Heart left ventricle (tissue), 16 donors: Measurements from ENCODE around the gene SKA1. TPM values are rescaled to one million over a fixed set of nuclear protein-coding genes. Genes with fewer than 3 reads are reported as not detected.
"Not testable (repeated sequence)": the region's sequence is repeated elsewhere in the genome, so short reads cannot be mapped to it uniquely, and the experiment has no call there.

Source experiments
- ATAC-seq, 4 donors: fragments of 200-7000 bp; cut with Tn5 transposase; one replicate each; pipeline ENCODE4 v1.9.1; 2020 to 2022; ENCODE audit warnings: moderate library complexity in 4 of 4, mild to moderate bottlenecking in 3 of 4, moderate number of reproducible peaks in 1 of 4
- DNase-seq, 5 donors: peaks; one replicate each; pipeline ENCODE4 v3.0.0-alpha.2; 2020
- H3K27ac ChIP-seq, 12 donors: fragments of 200-600 bp; sonication (generic) in 4 of 12; one replicate each; pipeline versions ENCODE4 v1.5.0 to v1.8.0; 2016 to 2022; ENCODE audit warnings: mild to moderate bottlenecking in 2 of 12
- H3K27me3 ChIP-seq, 9 donors: fragments of 200-600 bp; sonication (generic) in 2 of 9; one replicate each; pipeline versions ENCODE4 v1.5.1 to v1.8.0; 2016 to 2022; ENCODE audit warnings: mild to moderate bottlenecking in 3 of 9
- H3K36me3 ChIP-seq, 9 donors: fragments of 200-600 bp; sonication (generic) in 2 of 9; one replicate each; pipeline versions ENCODE4 v1.5.0 to v1.8.0; 2018 to 2022; ENCODE audit warnings: mild to moderate bottlenecking in 2 of 9
- H3K4me1 ChIP-seq, 12 donors: fragments of 200-600 bp; sonication (generic) in 4 of 12; one replicate each; pipeline versions ENCODE4 v1.5.0 to v1.8.0; 2016 to 2022; ENCODE audit warnings: mild to moderate bottlenecking in 3 of 12
- H3K4me3 ChIP-seq, 12 donors: fragments of 200-600 bp; sonication (generic) in 4 of 12; one replicate each; pipeline versions ENCODE4 v1.5.0 to v1.8.0; 2017 to 2022; ENCODE audit warnings: mild to moderate bottlenecking in 9 of 12, moderate library complexity in 4 of 12
- H3K9me3 ChIP-seq, 12 donors: fragments of 200-600 bp; sonication (generic) in 4 of 12; one replicate each; pipeline versions ENCODE4 v1.5.0 to v1.8.0; 2016 to 2022; ENCODE audit warnings: mild to moderate bottlenecking in 1 of 12
- CTCF ChIP-seq, 12 donors: fragments of 200-600 bp; sonication (generic) in 4 of 12; IDR thresholded peaks; one replicate each; pipeline versions ENCODE4 v1.5.0 to v1.8.0; 2018 to 2022; ENCODE audit warnings: antibody characterized with exemption in 12 of 12, mild to moderate bottlenecking in 5 of 12
- POLR2A ChIP-seq, 2 donors: fragments of 450-650 bp; IDR thresholded peaks; one replicate each; pipeline ENCODE4 v1.6.1; 2017; ENCODE audit warnings: antibody characterized with exemption in 2 of 2, mild to moderate bottlenecking in 2 of 2, moderate library complexity in 2 of 2
- WGBS, 4 donors: extraction: QIAGEN DNeasy Blood & Tissue Kit in 2 of 4; methylation state at CpG; one replicate each; pipeline versions ENCODE4 v1.1.5 to v1.1.7; 2013 to 2018; 5-methylcytosine and 5-hydroxymethylcytosine counted together
- intact Hi-C, 10 donors: fragments of 100-400 bp; cut with DNase I; formaldehyde crosslinking; loops; one replicate each; pipeline versions ENCODE4 v1.11.1 to v1.14.2; 2022
- polyA plus RNA-seq, 2 donors: library from polyadenylated mRNA; stranded (reverse); fragments of 200-250 nt; gene quantifications; one replicate each; pipeline ENCODE4 v1.2.3, GENCODE V29; 2013
- total RNA-seq, 9 donors: library from RNA; depleted of rRNA in 2 of 9; stranded (reverse); fragments of >200 nt in 2 of 9; fragmentation: NEBNext Ultra II Directional in 3 of 9; extraction: Animal tissue kit (Norgen Biotek cat#: 25700) in 3 of 9; gene quantifications; one replicate each; pipeline versions ENCODE4 v1.1.0 to v1.2.4, GENCODE V29; 2016 to 2023
- donor health status: ischemic (EF 13 %, LVEDD 7.1; RV severe dilation, severe dysfunction).
- donor health status: healthy with polysubstance abuse.
- donor health status: DM: no; HTN: yes; CAD: no.
- donor health status: DM: no; HTN: no; CAD: no.
- donor health status: ischemic (EF 25% LVEDD 6.9; RV normal size, moderate dysfunction).
- donor health status: ischemic (EF 25% LVEDD 5.7; RV mildly dilated, moderate dysfunction).
- donor health status: healthy.
- donor health status: DM: yes; HTN: yes; CAD: no.
- donor health status: ischemic (EF 35%, LVEDD 5.7; RV mildly dilated, moderate dysfunction).
- donor health status: nonischemic (EF 11% LVEDD 7.7; RV severe dilation, severe dysfunction).
- donor health status: DM: yes; HTN: yes; CAD: no.
- donor health status: PGD.
- donor health status: ischemic (EF 29% LVEDD 5.4; RV normal size, mild dysfunction).
- donor health status: nonischemic (EF 23%, LVEDD 6.1; RV moderate dilation, normal function).

The SKA1 gene
- total and polyA plus RNA-seq, 11 donors: 0.11 to 4.4 (median 0.34) TPM; not detected in 3

- no peaks in the 10 kb centered on the region for H3K36me3 ChIP-seq
- ATAC-seq (peak in 1 of 4 donors; percentile 24), DNase-seq (no peak)
- peaks cover 0 to 10% (median 0%) of the 10 kb centered on the region in 9 donors for H3K27me3 ChIP-seq
- no peaks in the 10 kb centered on the region for H3K9me3 ChIP-seq
- H3K27ac ChIP-seq: peak overlapping the region in 1 of 12 donors; percentile 47
- H3K4me1 ChIP-seq: peaks cover 0 to 12% (median 0%) of the 10 kb centered on the region in 12 donors
- TF ChIP-seq POLR2A (IDR thresholded peaks at IDR 0.05) (no peak), CTCF (IDR thresholded peaks at IDR 0.05) (no peak)
- WGBS, 4 donors: 56 to 62% (median 57%) methylated on average over 4 of the region's 4 CpGs
- intact Hi-C loops: no loop called here
- H3K4me3 ChIP-seq: no peak overlapping the region
Measured at GRCh38 chr18:50410008-50410407, 35.2 kb downstream of the SKA1 start.

GRCh38 chr18:50410894-50411293 is 36.0 kb downstream of the SKA1 start:
- ATAC-seq: peak; percentile 61 to 92 (median 76)
- Histone ChIP-seq H3K4me3 (no peak overlapping the region), H3K36me3 (no peaks in the 10 kb centered on the region), H3K27ac (peak overlapping the region in 5 of 12 donors; percentile 9 to 47 (median 30)), H3K9me3 (no peaks in the 10 kb centered on the region), H3K4me1 (peaks cover 0 to 12% (median 0%) of the 10 kb centered on the region in 12 donors), H3K27me3 (peaks cover 0 to 10% (median 0%) of the 10 kb centered on the region in 9 donors)
- intact Hi-C loops: no loop called here
- no peak for DNase-seq
- TF ChIP-seq CTCF (IDR thresholded peaks at IDR 0.05): no peak
- no peak for TF ChIP-seq POLR2A (IDR thresholded peaks at IDR 0.05)
- WGBS, 4 donors: 8 to 20% (median 16%) methylated on average over 1 of the region's 1 CpG

- intact Hi-C loops, H3K4me3 ChIP-seq, H3K27ac ChIP-seq, ATAC-seq, H3K27me3 ChIP-seq, H3K36me3 ChIP-seq, H3K4me1 ChIP-seq, DNase-seq: not testable (repeated sequence)
- H3K9me3 ChIP-seq: peaks cover 0 to 13% (median 2%) of the 10 kb centered on the region in 12 donors
- WGBS, 4 donors: 36 to 65% (median 57%) methylated on average over 2 to 3 of the region's 3 CpGs
Measured at GRCh38 chr18:50416832-50417231, 42.0 kb downstream of the SKA1 start.

- Histone ChIP-seq H3K9me3 (peaks cover 0 to 13% (median 2%) of the 10 kb centered on the region in 12 donors), H3K4me1 (peaks cover 0 to 12% (median 0%) of the 10 kb centered on the region in 12 donors)
- H3K4me3 ChIP-seq, DNase-seq, H3K36me3 ChIP-seq, H3K27ac ChIP-seq, intact Hi-C loops, H3K27me3 ChIP-seq, ATAC-seq: not testable (repeated sequence)
- WGBS, 4 donors: 90 to 96% (median 94%) methylated on average over 11 to 21 of the region's 21 CpGs
Measured at GRCh38 chr18:50417705-50418104, 42.9 kb downstream of the SKA1 start.

- ATAC-seq: no peak
- TF ChIP-seq CTCF (IDR thresholded peaks at IDR 0.05) (no peak), POLR2A (IDR thresholded peaks at IDR 0.05) (no peak)
- H3K36me3 ChIP-seq: no peaks in the 10 kb centered on the region
- H3K27ac ChIP-seq: no peak overlapping the region
- no peaks in the 10 kb centered on the region for H3K27me3 ChIP-seq
- intact Hi-C loops: no loop called here
- WGBS, 4 donors: 90 to 94% (median 91%) methylated on average over 2 of the region's 2 CpGs
- H3K4me1 ChIP-seq: peaks cover 0 to 13% (median 0%) of the 10 kb centered on the region in 12 donors
- H3K4me3 ChIP-seq: no peak overlapping the region
- H3K9me3 ChIP-seq: peaks cover 0 to 13% (median 2%) of the 10 kb centered on the region in 12 donors
- no peak for DNase-seq
Measured at GRCh38 chr18:50418650-50419049, 43.8 kb downstream of the SKA1 start.
